Adipose tissue (tissue), 3 donors: ENCODE results near the gene IL12RB2. TPM values are rescaled to one million over a fixed set of nuclear protein-coding genes. Genes with fewer than 3 reads are reported as not detected.
"Not testable (repeated sequence)": the region's sequence is repeated elsewhere in the genome, so short reads cannot be mapped to it uniquely, and the experiment has no call there.

Experiments used
- H3K27ac ChIP-seq: one replicate; pipeline ENCODE4 v1.5.1; 2013; ENCODE audit warnings: low read depth, low read length
- WGBS, 3 donors: extraction: QIAGEN DNeasy Blood & Tissue Kit; methylation state at CpG; one replicate each; pipeline ENCODE4 v1.1.7; 2013; 5-methylcytosine and 5-hydroxymethylcytosine counted together
- polyA plus RNA-seq, 3 donors: library from polyadenylated mRNA; stranded (reverse); fragments of 200-250 nt; gene quantifications; one replicate each; pipeline ENCODE4 v1.2.3, GENCODE V29; 2013
- donor health status: healthy with polysubstance abuse.
- donor health status: Bipolar disorder and iron deficiency.
- donor health status: healthy.

Gene IL12RB2
- polyA plus RNA-seq, 3 donors = 0.46 to 0.97 (median 0.90) TPM

DNA sequence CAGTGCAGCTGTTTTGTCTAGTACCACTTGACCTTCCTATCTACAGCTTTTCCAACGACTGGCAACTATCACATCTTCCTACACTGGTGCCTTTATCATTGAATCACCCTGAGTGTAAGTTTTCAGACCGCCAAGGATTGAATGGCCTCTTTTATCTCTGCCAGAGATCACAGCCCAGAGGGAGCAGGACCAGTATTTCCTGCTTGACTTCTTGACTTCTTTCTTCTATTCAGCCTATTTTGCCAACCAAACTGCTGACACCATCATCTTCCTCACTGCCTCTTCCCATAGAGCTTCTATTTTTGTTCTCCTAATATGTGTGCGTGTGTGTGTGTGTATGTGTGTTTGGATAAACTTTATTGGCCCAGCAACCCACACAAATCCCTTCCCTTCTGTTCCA is 68.7 kb downstream of the IL12RB2 start:
- 44 to 61% (median 55%) methylated on average over 3 of the region's 3 CpGs for WGBS, 3 donors
- H3K27ac ChIP-seq = no peak overlapping the region

GRCh38 chr1:67377253-67377652 is 69.6 kb downstream of the IL12RB2 start:
- 88 to 100% (median 93%) methylated on average over 1 of the region's 1 CpG for WGBS, 3 donors

GRCh38 chr1:67381154-67381553 is 73.5 kb downstream of the IL12RB2 start:
- H3K27ac ChIP-seq = no peak overlapping the region
- WGBS, 3 donors = 52 to 80% (median 77%) methylated on average over 4 of the region's 4 CpGs

More at GRCh38 chr1:67377253-67377652, 69.6 kb downstream of the IL12RB2 start:
- no peak overlapping the region for H3K27ac ChIP-seq

DNA sequence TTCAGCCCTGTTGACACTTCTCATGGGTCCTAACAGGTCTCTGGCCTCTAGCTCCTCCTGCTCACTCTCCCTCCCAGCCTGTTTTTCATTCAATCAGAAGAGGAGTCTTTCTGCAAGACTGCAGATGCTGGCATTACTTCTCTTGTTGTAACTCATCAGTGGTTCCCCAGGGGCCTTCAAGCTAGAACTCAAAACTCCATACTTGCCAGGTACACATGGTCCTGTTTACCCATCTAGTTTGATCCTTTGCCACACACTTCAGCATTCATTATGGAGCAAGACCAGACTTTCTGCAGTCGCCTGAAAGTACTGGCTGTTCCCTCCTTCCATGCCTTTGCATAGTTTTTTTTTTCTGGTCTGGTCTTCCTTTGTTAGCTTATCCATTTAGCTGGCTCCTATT is 74.6 kb downstream of the IL12RB2 start:
- 56 to 78% (median 76%) methylated on average over 1 of the region's 1 CpG for WGBS, 3 donors
- H3K27ac ChIP-seq = no peak overlapping the region

GRCh38 chr1:67383999-67384638 is 76.4 kb downstream of the IL12RB2 start:
- 83 to 86% (median 86%) methylated on average over 2 of the region's 2 CpGs for WGBS, 3 donors
- no peak overlapping the region for H3K27ac ChIP-seq

GRCh38 chr1:67390041-67390887 is 82.6 kb downstream of the IL12RB2 start:
- WGBS, 3 donors = 90 to 96% (median 95%) methylated on average over 3 of the region's 3 CpGs
- no peak overlapping the region for H3K27ac ChIP-seq

DNA sequence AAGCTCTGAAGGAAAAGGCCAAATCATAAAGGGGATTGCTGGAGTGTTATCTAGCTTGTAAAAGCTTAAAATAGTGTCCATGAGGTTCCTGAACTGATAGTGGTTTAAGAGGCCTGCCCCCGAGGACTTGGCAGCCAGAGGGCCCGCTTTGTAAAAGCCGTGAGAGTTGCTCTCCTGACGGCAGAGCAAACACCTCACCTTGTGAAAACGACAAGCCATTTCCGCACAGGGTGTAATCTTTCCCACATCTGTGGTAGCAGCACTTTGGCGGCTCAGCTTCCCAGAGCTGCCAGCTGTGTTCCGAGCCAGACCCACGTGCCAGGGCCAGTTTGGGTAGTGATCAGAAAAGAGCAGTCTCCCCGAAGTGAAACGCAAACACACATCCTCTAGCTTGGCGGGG is 85.6 kb downstream of the IL12RB2 start:
- no peak overlapping the region for H3K27ac ChIP-seq
- WGBS, 3 donors = 29 to 75% (median 65%) methylated on average over 12 of the region's 12 CpGs

GRCh38 chr1:67393737-67394136 is 86.1 kb downstream of the IL12RB2 start:
- no peak overlapping the region for H3K27ac ChIP-seq
- 75 to 91% (median 79%) methylated on average over 3 of the region's 3 CpGs for WGBS, 3 donors

DNA sequence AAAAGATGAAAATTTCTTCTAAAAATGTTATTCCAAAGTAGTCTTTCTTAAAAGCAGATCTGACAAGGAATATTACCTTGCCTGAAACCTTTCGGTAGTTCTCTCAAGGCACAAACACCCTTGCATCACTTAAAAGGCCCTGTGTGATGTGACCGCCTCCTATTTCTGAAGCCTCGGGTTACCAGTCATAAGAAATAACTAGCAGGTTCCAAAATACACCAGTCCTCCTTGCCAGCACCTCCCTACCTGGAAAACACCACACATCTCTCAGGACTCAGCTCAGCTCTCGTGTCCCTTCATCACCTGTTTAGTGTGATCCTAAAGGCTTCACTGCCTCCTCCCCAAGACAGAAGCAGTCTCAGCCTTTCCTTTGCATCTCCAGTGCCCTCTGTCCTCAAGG is 86.9 kb downstream of the IL12RB2 start:
- no peak overlapping the region for H3K27ac ChIP-seq
- WGBS, 3 donors = 93 to 97% (median 94%) methylated on average over 4 of the region's 4 CpGs

- H3K27ac ChIP-seq = no peak overlapping the region
These were observed 91.7 kb downstream of the IL12RB2 start for GRCh38 chr1:67399199-67399993.

GRCh38 chr1:67400029-67400786 is 92.5 kb downstream of the IL12RB2 start:
- not testable (repeated sequence) for H3K27ac ChIP-seq
- WGBS, 3 donors = 92 to 93% (median 93%) methylated on average over 12 of the region's 12 CpGs

More at GRCh38 chr1:67399199-67399993, 91.7 kb downstream of the IL12RB2 start:
- WGBS, 3 donors = 81 to 85% (median 82%) methylated on average over 7 of the region's 7 CpGs

GRCh38 chr1:67401443-67401842 is 93.8 kb downstream of the IL12RB2 start:
- WGBS, 3 donors = 86 to 87% (median 87%) methylated on average over 6 of the region's 6 CpGs
- no peak overlapping the region for H3K27ac ChIP-seq

GRCh38 chr1:67404212-67404620 is 96.5 kb downstream of the IL12RB2 start:
- 73 to 91% (median 83%) methylated on average over 5 of the region's 5 CpGs for WGBS, 3 donors
- H3K27ac ChIP-seq = no peak overlapping the region

GRCh38 chr1:67405473-67406245 is 98.0 kb downstream of the IL12RB2 start:
- no peak overlapping the region for H3K27ac ChIP-seq
- WGBS, 3 donors = 47 to 70% (median 59%) methylated on average over 3 of the region's 3 CpGs

DNA sequence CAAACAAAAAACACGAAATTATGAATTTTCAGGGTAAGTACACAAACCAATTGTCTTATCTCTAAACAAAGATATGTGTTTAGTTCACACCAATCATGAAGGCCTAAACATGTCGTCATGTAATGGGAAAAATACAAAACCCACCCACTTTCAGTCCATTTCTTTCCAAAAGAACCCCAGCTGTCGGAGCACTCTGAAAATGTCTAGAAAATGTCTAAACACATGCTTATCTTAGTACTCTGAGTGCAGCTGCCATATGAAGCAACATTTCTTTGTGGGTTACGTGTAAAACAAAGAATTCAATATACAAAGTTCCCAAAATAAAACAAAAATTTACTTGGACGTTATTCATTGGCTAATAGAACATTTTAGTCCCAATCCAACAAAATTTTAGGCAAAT is 99.8 kb downstream of the IL12RB2 start:
- WGBS, 3 donors = 72 to 87% (median 85%) methylated on average over 5 of the region's 5 CpGs
- no peak overlapping the region for H3K27ac ChIP-seq

GRCh38 chr1:67408148-67408547 is 100.5 kb downstream of the IL12RB2 start:
- H3K27ac ChIP-seq = no peak overlapping the region
- 87 to 98% (median 97%) methylated on average over 1 of the region's 1 CpG for WGBS, 3 donors

- H3K27ac ChIP-seq = not testable (repeated sequence)
- 72 to 88% (median 84%) methylated on average over 2 of the region's 2 CpGs for WGBS, 3 donors
These were observed 105.4 kb downstream of the IL12RB2 start for GRCh38 chr1:67413101-67413500.
